WERI-Rb-1 (cell line): ENCODE results near the gene KLHL34.

Source experiments
- DNase-seq: peaks from one replicate; pipeline ENCODE4 v3.0.0-alpha.2; 2020
- H3K27ac ChIP-seq: fragments of 250-450 bp; sonication (Bioruptor Pico); 2 replicates; pipeline ENCODE4 v1.5.1; 2020; ENCODE audit warnings: mild to moderate bottlenecking, moderate library complexity
- H3K27me3 ChIP-seq: fragments of 250-450 bp; sonication (Bioruptor Pico); 2 replicates; pipeline ENCODE4 v1.5.1; 2021; ENCODE audit warnings: mild to moderate bottlenecking, low read depth, moderate library complexity; ENCODE audit not compliant: insufficient read depth, severe bottlenecking
- H3K36me3 ChIP-seq: fragments of 250-450 bp; sonication (Bioruptor Pico); 2 replicates; pipeline ENCODE4 v1.5.1; 2020; ENCODE audit warnings: mild to moderate bottlenecking, moderate library complexity
- H3K4me3 ChIP-seq: 2 replicates; pipeline ENCODE4 v1.5.1; 2011; ENCODE audit warnings: low read depth, mild to moderate bottlenecking, control low read depth, low read length
- H3K9me3 ChIP-seq: fragments of 250-450 bp; sonication (Bioruptor Pico); 2 replicates; pipeline ENCODE4 v1.5.1; 2021; ENCODE audit warnings: mild to moderate bottlenecking, moderate library complexity; ENCODE audit not compliant: severe bottlenecking
- TF ChIP-seq, protein P1 (sequence below): IDR thresholded peaks from 2 replicates; pipeline ENCODE4 v1.5.1; 2011; ENCODE audit warnings: low read depth, mild to moderate bottlenecking, control low read depth, inconsistent platforms, low read length

Gene KLHL34

DNA sequence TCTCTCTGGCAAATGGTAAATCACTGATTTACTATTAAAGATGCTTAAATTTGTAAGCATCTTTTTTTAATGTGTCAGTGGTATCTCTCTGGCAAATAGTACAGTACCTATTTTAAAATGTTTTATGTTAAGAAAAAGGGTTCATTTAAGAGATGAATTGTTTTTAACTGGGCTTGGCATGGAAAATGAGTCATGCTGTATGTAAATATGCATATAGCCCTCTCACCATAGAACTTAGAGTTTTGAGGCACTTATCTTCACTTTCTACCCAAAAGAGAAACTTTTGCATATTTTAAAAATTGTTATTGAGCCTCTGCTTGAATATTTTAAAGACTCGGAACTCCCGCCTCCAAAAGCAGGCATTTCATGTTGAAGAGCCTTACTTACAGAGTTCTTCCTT, 37.9 kb downstream of the KLHL34 start:
- Histone ChIP-seq H3K36me3 (no peaks in the 10 kb centered on the region), H3K27ac (no peak overlapping the region), H3K9me3 (no peaks in the 10 kb centered on the region), H3K27me3 (no peaks in the 10 kb centered on the region), H3K4me3 (no peak overlapping the region)
- TF ChIP-seq, protein P1, sequence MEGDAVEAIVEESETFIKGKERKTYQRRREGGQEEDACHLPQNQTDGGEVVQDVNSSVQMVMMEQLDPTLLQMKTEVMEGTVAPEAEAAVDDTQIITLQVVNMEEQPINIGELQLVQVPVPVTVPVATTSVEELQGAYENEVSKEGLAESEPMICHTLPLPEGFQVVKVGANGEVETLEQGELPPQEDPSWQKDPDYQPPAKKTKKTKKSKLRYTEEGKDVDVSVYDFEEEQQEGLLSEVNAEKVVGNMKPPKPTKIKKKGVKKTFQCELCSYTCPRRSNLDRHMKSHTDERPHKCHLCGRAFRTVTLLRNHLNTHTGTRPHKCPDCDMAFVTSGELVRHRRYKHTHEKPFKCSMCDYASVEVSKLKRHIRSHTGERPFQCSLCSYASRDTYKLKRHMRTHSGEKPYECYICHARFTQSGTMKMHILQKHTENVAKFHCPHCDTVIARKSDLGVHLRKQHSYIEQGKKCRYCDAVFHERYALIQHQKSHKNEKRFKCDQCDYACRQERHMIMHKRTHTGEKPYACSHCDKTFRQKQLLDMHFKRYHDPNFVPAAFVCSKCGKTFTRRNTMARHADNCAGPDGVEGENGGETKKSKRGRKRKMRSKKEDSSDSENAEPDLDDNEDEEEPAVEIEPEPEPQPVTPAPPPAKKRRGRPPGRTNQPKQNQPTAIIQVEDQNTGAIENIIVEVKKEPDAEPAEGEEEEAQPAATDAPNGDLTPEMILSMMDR = no peak
- DNase-seq = no peak

DNA sequence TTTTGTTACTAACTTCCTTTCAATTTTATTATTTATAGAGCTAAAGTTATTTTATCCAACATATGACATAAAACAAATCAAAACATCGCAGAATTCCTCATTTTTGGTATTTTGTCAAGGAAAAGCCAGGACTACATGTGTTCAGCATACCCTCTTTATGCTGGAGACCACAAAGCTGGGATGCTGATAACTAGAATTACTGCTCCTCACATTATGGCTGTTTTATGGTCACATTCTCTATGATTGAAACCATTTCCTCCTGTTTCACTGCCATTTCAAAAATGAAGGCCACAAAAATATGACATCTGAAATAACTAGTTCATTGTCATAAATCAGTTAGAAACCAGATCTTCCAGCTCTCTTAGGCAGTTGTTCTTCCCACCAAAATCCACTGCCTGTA, 41.7 kb downstream of the KLHL34 start:
- H3K4me3 ChIP-seq = no peak overlapping the region
- no peaks in the 10 kb centered on the region for H3K9me3 ChIP-seq
- no peaks in the 10 kb centered on the region for H3K27me3 ChIP-seq
- H3K27ac ChIP-seq = no peak overlapping the region
- H3K36me3 ChIP-seq = no peaks in the 10 kb centered on the region
- no peak for DNase-seq
- TF ChIP-seq, protein P1 = no peak

DNA sequence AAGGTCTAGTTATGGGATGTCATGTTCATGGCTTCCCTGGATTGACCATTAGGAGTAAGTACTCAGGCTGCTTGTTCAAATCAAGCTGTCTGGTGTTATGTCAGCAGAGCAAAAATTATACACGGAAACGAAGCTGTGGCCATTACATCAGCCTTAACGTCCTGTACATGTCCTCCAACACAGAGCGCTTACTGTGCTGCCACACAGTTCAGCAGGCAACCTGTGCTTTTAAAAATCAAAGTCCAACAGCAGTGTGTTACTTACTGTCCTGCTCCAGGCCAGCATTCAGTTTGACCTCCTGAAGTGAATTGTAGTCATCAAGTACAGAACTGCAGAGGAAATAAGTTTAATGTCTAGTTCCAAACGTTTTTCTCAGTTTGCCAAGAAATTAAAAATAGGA, 46.0 kb downstream of the KLHL34 start:
- H3K9me3 ChIP-seq = no peaks in the 10 kb centered on the region
- H3K27ac ChIP-seq = no peak overlapping the region
- H3K4me3 ChIP-seq = no peak overlapping the region
- H3K27me3 ChIP-seq = no peaks in the 10 kb centered on the region
- DNase-seq = no peak
- no peaks in the 10 kb centered on the region for H3K36me3 ChIP-seq
- TF ChIP-seq, protein P1 = no peak

DNA sequence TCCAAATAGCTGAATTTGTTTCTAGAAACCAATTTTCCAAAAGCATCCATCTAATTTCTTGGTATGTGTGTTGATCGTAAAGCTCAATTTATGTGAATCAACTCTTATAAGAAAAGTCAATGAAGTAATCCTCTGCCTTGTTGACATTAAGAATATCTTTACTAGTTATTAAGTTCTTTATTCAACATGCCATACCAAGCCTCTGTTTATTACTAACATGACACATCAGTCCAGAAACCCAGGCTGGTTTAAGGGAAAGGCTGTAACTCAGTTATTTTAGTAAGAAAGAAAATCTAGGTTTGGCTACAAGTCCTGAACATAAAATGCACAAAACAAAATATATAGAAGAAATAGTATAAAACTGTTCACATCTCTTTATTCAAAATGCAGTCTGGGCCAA, 48.0 kb downstream of the KLHL34 start:
- no peak for DNase-seq
- no peaks in the 10 kb centered on the region for H3K36me3 ChIP-seq
- no peaks in the 10 kb centered on the region for H3K9me3 ChIP-seq
- TF ChIP-seq, protein P1 = no peak
- no peak overlapping the region for H3K4me3 ChIP-seq
- H3K27ac ChIP-seq = no peak overlapping the region
- no peaks in the 10 kb centered on the region for H3K27me3 ChIP-seq

DNA sequence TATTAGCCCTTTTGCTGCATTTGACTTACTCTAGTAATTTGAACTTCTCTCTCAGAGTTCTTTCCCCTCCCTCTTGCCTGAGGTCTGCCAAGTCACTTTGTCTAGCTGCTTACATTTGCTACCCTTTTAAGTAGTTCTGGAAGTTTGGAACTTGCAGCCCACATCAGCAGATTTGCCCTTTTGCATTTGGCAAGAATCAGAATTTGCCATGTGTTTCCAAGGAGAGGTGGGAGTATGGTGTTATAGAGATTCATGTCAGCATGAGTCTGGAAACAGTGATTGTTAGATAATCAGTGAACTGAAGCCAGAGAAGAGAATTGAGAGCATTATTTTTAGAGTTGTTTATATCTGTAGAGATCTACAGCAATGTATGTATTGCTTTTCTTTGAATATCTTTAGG, 52.1 kb downstream of the KLHL34 start:
- H3K27ac ChIP-seq = no peak overlapping the region
- no peak for DNase-seq
- H3K4me3 ChIP-seq = no peak overlapping the region
- H3K27me3 ChIP-seq = no peaks in the 10 kb centered on the region
- no peaks in the 10 kb centered on the region for H3K36me3 ChIP-seq
- TF ChIP-seq, protein P1 = no peak
- no peaks in the 10 kb centered on the region for H3K9me3 ChIP-seq
